Measurements from ENCODE around the gene FECH. TPM values are rescaled to one million over a fixed set of nuclear protein-coding genes. Genes with fewer than 3 reads are reported as not detected.

FECH gene
- total and polyA plus RNA-seq, 9 of the 15 experiments (the other 6 are each of a cell fraction or from before 2014, with no cell fraction given), result 19.8 to 170 (median 56.8) TPM

DNA sequence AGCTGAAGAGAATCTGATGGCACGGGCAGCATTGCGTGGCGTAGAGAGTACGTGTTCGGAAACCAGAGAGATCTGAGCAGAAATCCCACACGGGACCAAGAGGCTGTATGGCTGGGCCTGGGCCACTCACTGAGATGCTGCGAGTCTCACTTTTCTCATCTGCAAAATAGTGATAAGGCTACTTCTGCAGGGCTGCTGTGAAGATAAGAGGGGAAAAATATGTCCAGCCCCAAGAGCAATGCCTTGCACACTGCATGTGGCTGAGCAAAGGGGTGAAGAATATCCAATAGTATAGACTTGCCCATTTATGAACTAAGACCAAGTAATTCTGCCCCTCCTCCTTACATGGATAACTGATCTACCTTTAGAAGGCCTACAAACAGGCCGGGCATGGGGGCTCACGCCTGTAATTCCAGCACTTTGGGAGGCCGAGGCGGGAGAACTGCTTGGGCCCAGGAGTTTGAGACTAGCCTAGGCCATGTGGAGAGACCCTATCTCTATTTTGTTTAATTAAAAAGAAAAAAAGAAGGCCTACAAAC lies 3.1 kb downstream of the FECH start (continued):
- TF ChIP-seq CEBPG (CRISPR knock-in tag; IDR thresholded peaks at IDR 0.05) (no peak; the same call in 1 of the 2 replicates), CEBPG (tag; conservative IDR thresholded peaks at IDR 0.05 in 1 of 2, IDR thresholded peaks at IDR 0.05 in 1 of 2) (no peak), ZNF785 (CRISPR knock-in tag; IDR thresholded peaks at IDR 0.05) (no peak), PHB2 (IDR thresholded peaks at IDR 0.05; ENCODE audit: low read depth) (peak; percentile 75; the same call in 1 of the 2 replicates), LARP7 (IDR thresholded peaks at IDR 0.05) (no peak), POLR2AphosphoS2 (IDR thresholded peaks at IDR 0.05; ENCODE audit: low read length) (no peak), FOSL1 (tag; conservative IDR thresholded peaks at IDR 0.05) (peak; percentile 37; the same call in 1 of the 2 replicates), ZKSCAN1 (IDR thresholded peaks at IDR 0.05; ENCODE audit: low read depth, low read length) (0 out of 2 replicates have a peak, but pooled peaks have one; percentile 34), SMARCE1 (IDR thresholded peaks at IDR 0.05) (peak; percentile 88), ELF2 (CRISPR knock-in tag; IDR thresholded peaks at IDR 0.05) (no peak), ZNF282 (CRISPR knock-in tag; IDR thresholded peaks at IDR 0.05) (no peak), MIER1 (IDR thresholded peaks at IDR 0.05; ENCODE audit: low read depth) (no peak), SRSF9 (IDR thresholded peaks at IDR 0.05; ENCODE audit: borderline replicate concordance, low read depth, low read length) (no peak), THRAP3 (IDR thresholded peaks at IDR 0.05; ENCODE audit: borderline replicate concordance) (no peak), ZNF766 (CRISPR knock-in tag; conservative IDR thresholded peaks at IDR 0.05) (no peak; the same call in 1 of the 2 replicates), ZNF232 (CRISPR knock-in tag; IDR thresholded peaks at IDR 0.05) (no peak), ZNF184 (CRISPR knock-in tag; IDR thresholded peaks at IDR 0.05) (no peak), POLR2AphosphoS5 (IDR thresholded peaks at IDR 0.05; ENCODE audit: control insufficient read depth, insufficient read depth, low read depth, low read length) (peak; percentile 90), FOXA3 (CRISPR knock-in tag; conservative IDR thresholded peaks at IDR 0.05 in 1 of 2, IDR thresholded peaks at IDR 0.05 in 1 of 2) (no peak), NCOA1 (IDR thresholded peaks at IDR 0.05; ENCODE audit: low read depth) (peak; percentile 58; the same call in 1 of the 2 replicates), TAF7 (tag; IDR thresholded peaks at IDR 0.05) (no peak), BRD9 (IDR thresholded peaks at IDR 0.05; ENCODE audit: low read depth, partially characterized antibody) (no peak)
- TF ChIP-seq, protein P1, sequence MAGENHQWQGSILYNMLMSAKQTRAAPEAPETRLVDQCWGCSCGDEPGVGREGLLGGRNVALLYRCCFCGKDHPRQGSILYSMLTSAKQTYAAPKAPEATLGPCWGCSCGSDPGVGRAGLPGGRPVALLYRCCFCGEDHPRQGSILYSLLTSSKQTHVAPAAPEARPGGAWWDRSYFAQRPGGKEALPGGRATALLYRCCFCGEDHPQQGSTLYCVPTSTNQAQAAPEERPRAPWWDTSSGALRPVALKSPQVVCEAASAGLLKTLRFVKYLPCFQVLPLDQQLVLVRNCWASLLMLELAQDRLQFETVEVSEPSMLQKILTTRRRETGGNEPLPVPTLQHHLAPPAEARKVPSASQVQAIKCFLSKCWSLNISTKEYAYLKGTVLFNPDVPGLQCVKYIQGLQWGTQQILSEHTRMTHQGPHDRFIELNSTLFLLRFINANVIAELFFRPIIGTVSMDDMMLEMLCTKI (IDR thresholded peaks at IDR 0.05; ENCODE audit: partially characterized antibody), result no peak
- TF ChIP-seq, protein P2, sequence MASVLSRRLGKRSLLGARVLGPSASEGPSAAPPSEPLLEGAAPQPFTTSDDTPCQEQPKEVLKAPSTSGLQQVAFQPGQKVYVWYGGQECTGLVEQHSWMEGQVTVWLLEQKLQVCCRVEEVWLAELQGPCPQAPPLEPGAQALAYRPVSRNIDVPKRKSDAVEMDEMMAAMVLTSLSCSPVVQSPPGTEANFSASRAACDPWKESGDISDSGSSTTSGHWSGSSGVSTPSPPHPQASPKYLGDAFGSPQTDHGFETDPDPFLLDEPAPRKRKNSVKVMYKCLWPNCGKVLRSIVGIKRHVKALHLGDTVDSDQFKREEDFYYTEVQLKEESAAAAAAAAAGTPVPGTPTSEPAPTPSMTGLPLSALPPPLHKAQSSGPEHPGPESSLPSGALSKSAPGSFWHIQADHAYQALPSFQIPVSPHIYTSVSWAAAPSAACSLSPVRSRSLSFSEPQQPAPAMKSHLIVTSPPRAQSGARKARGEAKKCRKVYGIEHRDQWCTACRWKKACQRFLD (CRISPR knock-in tag; IDR thresholded peaks at IDR 0.05), result peak; percentile 92
- TF ChIP-seq, protein P3, sequence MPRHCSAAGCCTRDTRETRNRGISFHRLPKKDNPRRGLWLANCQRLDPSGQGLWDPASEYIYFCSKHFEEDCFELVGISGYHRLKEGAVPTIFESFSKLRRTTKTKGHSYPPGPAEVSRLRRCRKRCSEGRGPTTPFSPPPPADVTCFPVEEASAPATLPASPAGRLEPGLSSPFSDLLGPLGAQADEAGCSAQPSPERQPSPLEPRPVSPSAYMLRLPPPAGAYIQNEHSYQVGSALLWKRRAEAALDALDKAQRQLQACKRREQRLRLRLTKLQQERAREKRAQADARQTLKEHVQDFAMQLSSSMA (CRISPR knock-in tag; IDR thresholded peaks at IDR 0.05), result no peak
- TF ChIP-seq, protein P4, sequence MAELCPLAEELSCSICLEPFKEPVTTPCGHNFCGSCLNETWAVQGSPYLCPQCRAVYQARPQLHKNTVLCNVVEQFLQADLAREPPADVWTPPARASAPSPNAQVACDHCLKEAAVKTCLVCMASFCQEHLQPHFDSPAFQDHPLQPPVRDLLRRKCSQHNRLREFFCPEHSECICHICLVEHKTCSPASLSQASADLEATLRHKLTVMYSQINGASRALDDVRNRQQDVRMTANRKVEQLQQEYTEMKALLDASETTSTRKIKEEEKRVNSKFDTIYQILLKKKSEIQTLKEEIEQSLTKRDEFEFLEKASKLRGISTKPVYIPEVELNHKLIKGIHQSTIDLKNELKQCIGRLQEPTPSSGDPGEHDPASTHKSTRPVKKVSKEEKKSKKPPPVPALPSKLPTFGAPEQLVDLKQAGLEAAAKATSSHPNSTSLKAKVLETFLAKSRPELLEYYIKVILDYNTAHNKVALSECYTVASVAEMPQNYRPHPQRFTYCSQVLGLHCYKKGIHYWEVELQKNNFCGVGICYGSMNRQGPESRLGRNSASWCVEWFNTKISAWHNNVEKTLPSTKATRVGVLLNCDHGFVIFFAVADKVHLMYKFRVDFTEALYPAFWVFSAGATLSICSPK (IDR thresholded peaks at IDR 0.05; ENCODE audit: borderline replicate concordance), result no peak
